MM.1S (cell line): ENCODE results near the gene MASP1.
A peak's percentile ranks its signal among the peaks of the same experiment; 100 is the strongest.

Source experiments
- DNase-seq: peaks from one replicate; pipeline ENCODE4 v3.0.0-alpha.2; 2015
- H2AFZ ChIP-seq: fragments of 300-600 bp; sonication (generic); 2 replicates; pipeline ENCODE4 v1.6.0; 2016; ENCODE audit warnings: antibody characterized with exemption, low read length
- H3F3A ChIP-seq: fragments of 300-600 bp; sonication (generic); 2 replicates; pipeline ENCODE4 v1.6.1; 2016; ENCODE audit warnings: mild to moderate bottlenecking, antibody characterized with exemption, low read length, moderate library complexity, mixed read lengths; ENCODE audit not compliant: insufficient read depth
- H3K27ac ChIP-seq: fragments of 300-600 bp; sonication (generic); 2 replicates; pipeline ENCODE4 v1.5.1; 2016; ENCODE audit warnings: mild to moderate bottlenecking, low read length
- H3K27me3 ChIP-seq: fragments of 300-600 bp; sonication (generic); replicated peaks from 2 replicates; pipeline ENCODE4 v1.6.0; 2016; ENCODE audit warnings: low read length; ENCODE audit not compliant: insufficient read depth
- H3K36me3 ChIP-seq: fragments of 300-600 bp; sonication (generic); replicated peaks from 2 replicates; pipeline ENCODE4 v1.6.1; 2016; ENCODE audit warnings: mild to moderate bottlenecking, low read length, mixed read lengths; ENCODE audit not compliant: insufficient read depth
- H3K4me1 ChIP-seq: fragments of 300-600 bp; sonication (generic); 2 replicates; pipeline ENCODE4 v1.6.1; 2016; ENCODE audit warnings: low read length, mixed read lengths
- H3K4me2 ChIP-seq: fragments of 300-600 bp; sonication (generic); 2 replicates; pipeline ENCODE4 v1.6.0; 2016; ENCODE audit warnings: low read depth, low read length
- H3K4me3 ChIP-seq: fragments of 300-600 bp; sonication (generic); 2 replicates; pipeline ENCODE4 v1.5.1; 2016; ENCODE audit warnings: low read length, mixed read lengths
- H3K79me2 ChIP-seq: fragments of 300-600 bp; sonication (generic); 2 replicates; pipeline ENCODE4 v1.6.1; 2016; ENCODE audit warnings: mixed run types, low read length, mixed read lengths
- H3K9ac ChIP-seq: fragments of 300-600 bp; sonication (generic); 2 replicates; pipeline ENCODE4 v1.6.1; 2016; ENCODE audit warnings: low read length, mixed read lengths
- H3K9me2 ChIP-seq: fragments of 300-600 bp; sonication (generic); replicated peaks from 2 replicates; pipeline ENCODE4 v1.6.1; 2016; ENCODE audit warnings: mild to moderate bottlenecking, low read length, mixed read lengths; ENCODE audit not compliant: insufficient read depth
- H3K9me3 ChIP-seq: fragments of 300-600 bp; sonication (generic); replicated peaks from 2 replicates; pipeline ENCODE4 v1.6.1; 2016; ENCODE audit warnings: mild to moderate bottlenecking, low read length, mixed read lengths; ENCODE audit not compliant: insufficient read depth
- H4K20me1 ChIP-seq: fragments of 300-600 bp; sonication (generic); 2 replicates; pipeline ENCODE4 v1.6.1; 2016; ENCODE audit warnings: mild to moderate bottlenecking, low read length, moderate library complexity, mixed read lengths; ENCODE audit not compliant: insufficient read depth
- EZH2 ChIP-seq: fragments of 300-600 bp; sonication (generic); optimal IDR thresholded peaks from 2 replicates; pipeline ENCODE3; 2017; ENCODE audit warnings: low read depth, mild to moderate bottlenecking, antibody characterized with exemption, low read length, mixed read lengths
- EZH2phosphoT487 ChIP-seq: fragments of 300-600 bp; sonication (generic); IDR thresholded peaks from 2 replicates; pipeline ENCODE4 v1.6.1; 2018; ENCODE audit warnings: antibody characterized with exemption, low read length
- TF ChIP-seq, protein P1 (sequence below): fragments of 300-600 bp; sonication (generic); IDR thresholded peaks from 2 replicates; pipeline ENCODE4 v1.5.1; 2016; ENCODE audit warnings: antibody characterized with exemption, low read length, mixed read lengths

MASP1 gene

DNA sequence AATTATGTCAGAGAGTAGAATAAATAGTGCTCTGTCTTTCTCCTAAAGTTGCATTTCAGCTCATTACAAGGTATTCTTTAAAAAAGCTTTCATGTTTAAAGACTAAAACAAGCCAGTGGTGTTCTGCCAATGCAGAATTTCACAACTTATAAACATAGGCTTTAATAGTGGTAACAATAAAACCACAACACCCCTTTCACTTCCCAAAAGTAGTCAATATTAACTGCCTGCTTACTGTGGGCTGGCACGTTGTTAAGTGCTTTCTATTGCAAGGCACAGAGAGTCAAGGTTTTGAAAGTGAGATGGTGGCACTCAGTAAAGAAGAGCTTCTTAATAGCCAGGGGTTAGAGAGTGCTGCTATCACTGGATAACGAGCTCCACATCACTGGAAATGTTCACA lies 102.6 kb downstream of the MASP1 start:
- Histone ChIP-seq H3K4me2 (no peak overlapping the region), H3K27me3 (no peaks in the 10 kb centered on the region), H4K20me1 (no peaks in the 10 kb centered on the region), H3F3A (no peaks in the 10 kb centered on the region; the same call in 1 of the 2 replicates), H3K4me1 (peaks cover 25% of the 10 kb centered on the region), H3K79me2 (no peaks in the 10 kb centered on the region), H3K36me3 (no peaks in the 10 kb centered on the region), H3K27ac (no peak overlapping the region), H3K9ac (no peak overlapping the region), H3K9me2 (no peaks in the 10 kb centered on the region), H2AFZ (no peak overlapping the region), H3K4me3 (no peak overlapping the region), H3K9me3 (no peaks in the 10 kb centered on the region)
- no peak for TF ChIP-seq EZH2
- TF ChIP-seq EZH2phosphoT487: no peak; the same call in 1 of the 2 replicates
- TF ChIP-seq, protein P1, sequence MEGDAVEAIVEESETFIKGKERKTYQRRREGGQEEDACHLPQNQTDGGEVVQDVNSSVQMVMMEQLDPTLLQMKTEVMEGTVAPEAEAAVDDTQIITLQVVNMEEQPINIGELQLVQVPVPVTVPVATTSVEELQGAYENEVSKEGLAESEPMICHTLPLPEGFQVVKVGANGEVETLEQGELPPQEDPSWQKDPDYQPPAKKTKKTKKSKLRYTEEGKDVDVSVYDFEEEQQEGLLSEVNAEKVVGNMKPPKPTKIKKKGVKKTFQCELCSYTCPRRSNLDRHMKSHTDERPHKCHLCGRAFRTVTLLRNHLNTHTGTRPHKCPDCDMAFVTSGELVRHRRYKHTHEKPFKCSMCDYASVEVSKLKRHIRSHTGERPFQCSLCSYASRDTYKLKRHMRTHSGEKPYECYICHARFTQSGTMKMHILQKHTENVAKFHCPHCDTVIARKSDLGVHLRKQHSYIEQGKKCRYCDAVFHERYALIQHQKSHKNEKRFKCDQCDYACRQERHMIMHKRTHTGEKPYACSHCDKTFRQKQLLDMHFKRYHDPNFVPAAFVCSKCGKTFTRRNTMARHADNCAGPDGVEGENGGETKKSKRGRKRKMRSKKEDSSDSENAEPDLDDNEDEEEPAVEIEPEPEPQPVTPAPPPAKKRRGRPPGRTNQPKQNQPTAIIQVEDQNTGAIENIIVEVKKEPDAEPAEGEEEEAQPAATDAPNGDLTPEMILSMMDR: no peak
- peak; percentile 45 for DNase-seq

DNA sequence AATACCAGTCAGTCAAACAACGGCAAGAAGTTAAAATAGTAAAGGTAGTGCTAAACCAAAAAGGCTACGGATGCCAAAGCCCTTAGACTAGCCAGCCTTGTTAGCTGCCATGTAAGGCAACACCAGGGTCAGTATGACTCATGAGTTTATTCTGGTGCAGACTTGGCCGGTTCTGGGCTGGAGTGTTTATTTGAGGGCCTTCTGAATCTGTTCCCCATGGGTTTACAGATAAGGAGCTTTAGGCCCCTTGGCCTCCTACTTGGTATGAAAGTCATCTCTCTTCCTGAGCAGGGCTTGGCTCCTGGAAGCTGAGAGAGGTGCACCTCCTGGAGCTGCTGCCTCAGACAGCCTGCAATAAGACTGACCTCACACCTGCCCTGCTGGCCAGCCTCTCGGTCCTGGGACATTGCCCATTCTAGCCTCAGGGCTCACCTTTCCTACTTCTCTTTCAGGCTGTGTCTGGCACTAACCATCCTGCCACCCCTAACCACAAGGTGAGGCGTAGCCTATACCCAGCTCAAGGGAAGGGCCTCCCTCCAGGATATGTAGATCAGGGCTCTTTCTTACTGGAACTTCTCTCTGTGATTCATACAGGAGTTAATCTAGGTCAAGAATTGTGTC lies 104.6 kb downstream of the MASP1 start:
- H3K4me1 ChIP-seq: peaks cover 25% of the 10 kb centered on the region
- H3K9me3 ChIP-seq: no peaks in the 10 kb centered on the region
- H3K27me3 ChIP-seq: no peaks in the 10 kb centered on the region
- no peaks in the 10 kb centered on the region; the same call in 1 of the 2 replicates for H3F3A ChIP-seq
- no peak for DNase-seq
- H3K4me3 ChIP-seq: no peak overlapping the region
- H3K36me3 ChIP-seq: no peaks in the 10 kb centered on the region
- H4K20me1 ChIP-seq: no peaks in the 10 kb centered on the region
- no peak for TF ChIP-seq EZH2
- TF ChIP-seq EZH2phosphoT487: no peak
- no peak overlapping the region for H3K27ac ChIP-seq
- H3K79me2 ChIP-seq: no peaks in the 10 kb centered on the region
- no peak overlapping the region for H3K9ac ChIP-seq
- H3K9me2 ChIP-seq: no peaks in the 10 kb centered on the region
- H3K4me2 ChIP-seq: no peak overlapping the region
- H2AFZ ChIP-seq: no peak overlapping the region

DNA sequence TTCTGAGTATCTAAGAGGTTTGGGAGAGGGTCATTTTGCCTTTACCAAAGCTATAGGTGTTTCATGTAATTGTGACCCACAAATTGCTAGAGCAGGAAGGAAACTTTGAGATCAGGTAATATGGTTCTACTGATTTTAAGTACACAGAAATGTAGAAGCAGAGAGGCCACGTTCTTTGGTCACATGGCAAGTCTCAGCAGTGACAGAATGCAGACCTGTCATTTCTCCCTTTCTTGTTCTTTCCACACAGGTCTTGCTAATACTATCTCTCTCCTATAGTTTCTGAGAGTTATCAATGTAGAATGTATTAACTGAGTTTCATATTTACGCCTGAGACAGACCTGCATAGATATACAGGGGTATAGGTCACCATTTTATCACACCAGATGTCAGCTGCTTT lies 105.2 kb downstream of the MASP1 start:
- no peak overlapping the region for H3K4me2 ChIP-seq
- H3K4me3 ChIP-seq: no peak overlapping the region
- DNase-seq: no peak
- no peak overlapping the region for H3K27ac ChIP-seq
- peaks cover 25% of the 10 kb centered on the region for H3K4me1 ChIP-seq
- no peak overlapping the region for H2AFZ ChIP-seq
- no peaks in the 10 kb centered on the region for H3K36me3 ChIP-seq
- H4K20me1 ChIP-seq: no peaks in the 10 kb centered on the region
- no peaks in the 10 kb centered on the region for H3K9me3 ChIP-seq
- no peaks in the 10 kb centered on the region; the same call in 1 of the 2 replicates for H3F3A ChIP-seq
- no peak overlapping the region for H3K9ac ChIP-seq
- H3K9me2 ChIP-seq: no peaks in the 10 kb centered on the region
- no peak for TF ChIP-seq EZH2
- TF ChIP-seq, protein P1: no peak
- TF ChIP-seq EZH2phosphoT487: no peak
- no peaks in the 10 kb centered on the region for H3K79me2 ChIP-seq
- no peaks in the 10 kb centered on the region for H3K27me3 ChIP-seq

DNA sequence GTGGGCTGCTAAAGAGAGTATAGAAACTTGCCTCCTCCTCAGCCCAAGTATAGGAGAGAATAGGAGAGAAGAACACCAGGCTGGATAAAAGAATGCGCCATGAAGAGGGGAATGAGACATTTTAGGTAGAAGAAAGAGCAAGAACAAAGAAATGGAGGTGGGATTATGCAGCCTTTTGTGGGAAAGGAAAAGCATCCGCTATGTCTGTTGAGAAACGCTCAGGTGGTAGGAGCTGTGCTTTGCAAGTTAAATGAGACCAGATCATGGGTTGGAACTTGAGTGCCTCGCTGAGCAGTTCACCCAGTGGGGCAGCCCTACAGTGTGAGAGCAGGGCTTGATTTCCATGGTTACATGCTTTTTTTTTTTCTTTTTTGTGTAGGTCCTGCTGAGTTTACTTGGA lies 105.8 kb downstream of the MASP1 start:
- Histone ChIP-seq H3F3A (no peaks in the 10 kb centered on the region; the same call in 1 of the 2 replicates), H3K9ac (no peak overlapping the region), H3K4me1 (peaks cover 25% of the 10 kb centered on the region), H3K9me2 (no peaks in the 10 kb centered on the region), H3K9me3 (no peaks in the 10 kb centered on the region), H3K4me3 (no peak overlapping the region), H2AFZ (no peak overlapping the region), H3K79me2 (no peaks in the 10 kb centered on the region), H4K20me1 (no peaks in the 10 kb centered on the region), H3K27me3 (no peaks in the 10 kb centered on the region), H3K4me2 (no peak overlapping the region), H3K36me3 (no peaks in the 10 kb centered on the region), H3K27ac (no peak overlapping the region)
- no peak for DNase-seq
- TF ChIP-seq EZH2 (no peak), EZH2phosphoT487 (no peak)
- TF ChIP-seq, protein P1: no peak
